Measurements from ENCODE around the gene TMEM161A. TPM values are rescaled to one million over a fixed set of nuclear protein-coding genes. Genes with fewer than 3 reads are reported as not detected.
A peak's percentile ranks its signal among the peaks of the same experiment; 100 is the strongest.
"Not testable (repeated sequence)": the region's sequence is repeated elsewhere in the genome, so short reads cannot be mapped to it uniquely, and the experiment has no call there.

Gene TMEM161A
- total RNA-seq, result 10 to 100 TPM; 17.8 to 18.9 TPM

- H3K4me1 Mint-ChIP-seq (ENCODE audit: low read depth), result peaks cover 29% of the 10 kb centered on the region
- peaks cover 2% of the 10 kb centered on the region for H3K9me3 Mint-ChIP-seq
- H3K27ac Mint-ChIP-seq, result peak within 1 kb of the TSS; percentile 78
- H3K4me3 Mint-ChIP-seq, result peak within 1 kb of the TSS; percentile 86
- no peaks in the 10 kb centered on the region for H3K27me3 Mint-ChIP-seq
- peak; percentile 99 for DNase-seq
- ChIA-PET CTCF (interaction anchor here (2.7 kb wide), 1 partner anchor 84 kb away, joined by 17 read pairs; no protein-coding TSS in a partner anchor), POLR2A (no interaction called here)
- H3K36me3 Mint-ChIP-seq, result peaks cover 1% of the 10 kb centered on the region
- intact Hi-C loops (cut with micrococcal nuclease), result loop anchor here (1.0 to 2.0 kb wide), 4 partner anchors 54 to 182 kb away; partner anchors contain the start of genes BORCS8, MAU2, RFXANK and SLC25A42
Observed at GRCh38 chr19:19138109-19138981, at the start of gene TMEM161A. TMEM161A (minus strand) TSS chr19:19138478; CDS start chr19:19138428, 50 bp downstream.

GRCh38 chr19:19186742-19187141 lies 48.5 kb upstream of the TMEM161A start:
- H3K9me3 Mint-ChIP-seq, result peaks cover 7% of the 10 kb centered on the region
- intact Hi-C loops (cut with micrococcal nuclease), result loop anchor here (1.0 kb wide), 1 partner anchor 39 kb away; no protein-coding TSS in a partner anchor
- H3K27me3 Mint-ChIP-seq, result no peaks in the 10 kb centered on the region
- ChIA-PET POLR2A (no interaction called here), CTCF (interaction anchor here (1.1 to 4.0 kb wide), 3 partner anchors 9 to 34 kb away, joined by 3 to 12 read pairs (median 5); no protein-coding TSS in a partner anchor)
- no peak overlapping the region for H3K27ac Mint-ChIP-seq
- H3K4me3 Mint-ChIP-seq, result no peak overlapping the region
- H3K4me1 Mint-ChIP-seq (ENCODE audit: low read depth), result peaks cover 34% of the 10 kb centered on the region
- DNase-seq, result no peak
- peaks cover 22% of the 10 kb centered on the region for H3K36me3 Mint-ChIP-seq

GRCh38 chr19:19185853-19186740 lies 47.8 kb upstream of the TMEM161A start:
- Mint-ChIP-seq H3K4me3 (no peak overlapping the region), H3K27me3 (no peaks in the 10 kb centered on the region), H3K27ac (no peak overlapping the region), H3K4me1 (ENCODE audit: low read depth) (peaks cover 30% of the 10 kb centered on the region), H3K36me3 (peaks cover 23% of the 10 kb centered on the region), H3K9me3 (peaks cover 7% of the 10 kb centered on the region)
- CTCF ChIA-PET, result interaction anchor here (0.6 to 4.0 kb wide), 7 partner anchors 10 to 304 kb away, joined by 3 to 12 read pairs (median 4); no protein-coding TSS in a partner anchor
- intact Hi-C loops (cut with micrococcal nuclease), result loop anchor here (1.0 kb wide), 1 partner anchor 39 kb away; no protein-coding TSS in a partner anchor
- peak; percentile 70 for DNase-seq
- POLR2A ChIA-PET, result no interaction called here

- no peak for DNase-seq
- ChIA-PET CTCF (interaction anchor here (1.0 to 1.6 kb wide), 2 partner anchors 45 to 309 kb away, joined by 3 read pairs; no protein-coding TSS in a partner anchor), POLR2A (no interaction called here)
- Mint-ChIP-seq H3K4me3 (no peak overlapping the region), H3K36me3 (peaks cover 21% of the 10 kb centered on the region), H3K9me3 (peaks cover 3% of the 10 kb centered on the region), H3K27me3 (no peaks in the 10 kb centered on the region), H3K27ac (no peak overlapping the region), H3K4me1 (ENCODE audit: low read depth) (peaks cover 6% of the 10 kb centered on the region)
- intact Hi-C loops (cut with micrococcal nuclease), result no loop called here
Observed at GRCh38 chr19:19181488-19181998, 43.3 kb upstream of the TMEM161A start.

GRCh38 chr19:19179548-19180441 lies 41.5 kb upstream of the TMEM161A start:
- H3K27ac Mint-ChIP-seq, result no peak overlapping the region
- no peaks in the 10 kb centered on the region for H3K27me3 Mint-ChIP-seq
- no peak for DNase-seq
- peaks cover 15% of the 10 kb centered on the region for H3K36me3 Mint-ChIP-seq
- H3K4me3 Mint-ChIP-seq, result no peak overlapping the region
- ChIA-PET POLR2A (no interaction called here), CTCF (no interaction called here)
- no peaks in the 10 kb centered on the region for H3K9me3 Mint-ChIP-seq
- no peaks in the 10 kb centered on the region for H3K4me1 Mint-ChIP-seq (ENCODE audit: low read depth)
- intact Hi-C loops (cut with micrococcal nuclease), result no loop called here

- no peaks in the 10 kb centered on the region for H3K4me1 Mint-ChIP-seq (ENCODE audit: low read depth)
- intact Hi-C loops (cut with micrococcal nuclease), result no loop called here
- ChIA-PET CTCF (interaction anchor here (1.2 to 4.3 kb wide), 2 partner anchors 15 to 30 kb away, joined by 3 to 33 read pairs; partner anchors contain the start of genes BORCS8 and RFXANK), POLR2A (no interaction called here)
- no peaks in the 10 kb centered on the region for H3K27me3 Mint-ChIP-seq
- no peaks in the 10 kb centered on the region for H3K9me3 Mint-ChIP-seq
- H3K36me3 Mint-ChIP-seq, result peaks cover 9% of the 10 kb centered on the region
- H3K27ac Mint-ChIP-seq, result no peak overlapping the region
- no peak overlapping the region for H3K4me3 Mint-ChIP-seq
- DNase-seq, result no peak
Observed at GRCh38 chr19:19176950-19177349, 38.7 kb upstream of the TMEM161A start.

GRCh38 chr19:19173243-19173642 lies 35.0 kb upstream of the TMEM161A start:
- intact Hi-C loops (cut with micrococcal nuclease), result loop anchor here (5.0 kb wide), 1 partner anchor 54 kb away; no protein-coding TSS in a partner anchor
- CTCF ChIA-PET, result interaction anchor here (1.9 to 4.3 kb wide), 2 partner anchors 19 to 26 kb away, joined by 6 to 33 read pairs; no protein-coding TSS in a partner anchor
- H3K36me3 Mint-ChIP-seq, H3K9me3 Mint-ChIP-seq, POLR2A ChIA-PET, H3K27ac Mint-ChIP-seq, H3K27me3 Mint-ChIP-seq, DNase-seq, H3K4me3 Mint-ChIP-seq: not testable (repeated sequence)
- H3K4me1 Mint-ChIP-seq (ENCODE audit: low read depth), result peaks cover 13% of the 10 kb centered on the region

- intact Hi-C loops (cut with micrococcal nuclease), result loop anchor here (5.0 kb wide), 1 partner anchor 55 kb away; no protein-coding TSS in a partner anchor
- ChIA-PET CTCF (interaction anchor here (0.6 kb wide), 1 partner anchor 19 kb away, joined by 3 read pairs; no protein-coding TSS in a partner anchor), POLR2A (no interaction called here)
Observed at GRCh38 chr19:19171821-19172532, 33.7 kb upstream of the TMEM161A start.

GRCh38 chr19:19170873-19171672 lies 32.8 kb upstream of the TMEM161A start:
- Mint-ChIP-seq H3K36me3 (no peaks in the 10 kb centered on the region), H3K9me3 (no peaks in the 10 kb centered on the region), H3K27me3 (no peaks in the 10 kb centered on the region), H3K4me1 (ENCODE audit: low read depth) (peaks cover 13% of the 10 kb centered on the region), H3K27ac (no peak overlapping the region), H3K4me3 (no peak overlapping the region)
- CTCF ChIA-PET, result no interaction called here
- no peak for DNase-seq
- intact Hi-C loops (cut with micrococcal nuclease), result loop anchor here (5.0 kb wide), 1 partner anchor 56 kb away; no protein-coding TSS in a partner anchor
- POLR2A ChIA-PET, result no interaction called here

More at GRCh38 chr19:19171821-19172532, 33.7 kb upstream of the TMEM161A start:
- Mint-ChIP-seq H3K4me3 (no peak overlapping the region), H3K4me1 (ENCODE audit: low read depth) (peaks cover 13% of the 10 kb centered on the region), H3K36me3 (no peaks in the 10 kb centered on the region), H3K27me3 (no peaks in the 10 kb centered on the region), H3K27ac (no peak overlapping the region), H3K9me3 (no peaks in the 10 kb centered on the region)
- no peak for DNase-seq

Data from activated CD4-positive, alpha-beta memory T cell treated with anti-CD3 and anti-CD28 coated beads for 36 hours (primary cell).